Fibroblast of lung (primary cell): ENCODE data around the gene DLL1. TPM values are rescaled to one million over a fixed set of nuclear protein-coding genes. Genes with fewer than 3 reads are reported as not detected.

ENCODE experiments used
- DNase-seq, 2 donors: peaks; one replicate each; pipeline versions ENCODE4 v3.0.0 to v3.0.0-alpha.2; 2010; ENCODE audit warnings: low read depth in 2 of 2
- H2AFZ ChIP-seq: 2 replicates; pipeline ENCODE4 v1.5.1; 2012; ENCODE audit warnings: low read length, control low read depth, inconsistent platforms
- H3K27ac ChIP-seq: 2 replicates; pipeline ENCODE4 v1.5.1; 2011; ENCODE audit warnings: low read length, control low read depth; ENCODE audit not compliant: insufficient read depth
- H3K27me3 ChIP-seq: 2 replicates; pipeline ENCODE4 v1.5.1; 2011; ENCODE audit warnings: mild to moderate bottlenecking, low read length; ENCODE audit not compliant: control insufficient read depth, insufficient read depth
- H3K36me3 ChIP-seq: 2 replicates; pipeline ENCODE4 v1.5.1; 2011; ENCODE audit warnings: low read length; ENCODE audit not compliant: control insufficient read depth, insufficient read depth
- H3K4me1 ChIP-seq: 2 replicates; pipeline ENCODE4 v1.5.1; 2011; ENCODE audit warnings: low read length; ENCODE audit not compliant: control insufficient read depth, insufficient read depth; ENCODE audit errors: extremely low read depth
- H3K4me2 ChIP-seq: 2 replicates; pipeline ENCODE4 v1.5.1; 2011; ENCODE audit warnings: low read length, control low read depth; ENCODE audit not compliant: insufficient read depth; ENCODE audit errors: extremely low read depth
- H3K4me3 ChIP-seq, 4 experiments: fragments of 200-600 bp in 1 of 4; sonication (generic) in 1 of 4; replicated peaks in 1 of 4; 2 replicates each; pipeline ENCODE4 v1.5.1; 2011 to 2016; ENCODE audit warnings: low read length in 4 of 4, low read depth in 3 of 4, mild to moderate bottlenecking in 3 of 4, control low read depth in 2 of 4, inconsistent platforms in 1 of 4, mixed read lengths in 1 of 4; ENCODE audit not compliant: insufficient read depth in 1 of 4; ENCODE audit errors: control extremely low read depth in 1 of 4
- H3K79me2 ChIP-seq: 2 replicates; pipeline ENCODE4 v1.5.1; 2012; ENCODE audit warnings: mild to moderate bottlenecking, low read length, inconsistent platforms; ENCODE audit not compliant: control insufficient read depth, insufficient read depth
- H3K9ac ChIP-seq: 2 replicates; pipeline ENCODE4 v1.5.1; 2011; ENCODE audit warnings: mild to moderate bottlenecking, low read length, control low read depth; ENCODE audit not compliant: insufficient read depth
- H3K9me3 ChIP-seq: 2 replicates; pipeline ENCODE4 v1.5.1; 2012; ENCODE audit warnings: low read depth, low read length; ENCODE audit not compliant: control insufficient read depth, insufficient read depth
- H4K20me1 ChIP-seq: 2 replicates; pipeline ENCODE4 v1.5.1; 2011; ENCODE audit warnings: low read length; ENCODE audit not compliant: control insufficient read depth, insufficient read depth; ENCODE audit errors: extremely low read depth
- CTCF ChIP-seq, 2 donors: IDR thresholded peaks in 1 of 2; conservative IDR thresholded peaks in 1 of 2; 1 replicate in 1 of 2; 2 replicates in 1 of 2; pipeline ENCODE4 v1.5.1; 2011 to 2012; ENCODE audit warnings: low read length in 2 of 2, control low read depth in 1 of 2, inconsistent platforms in 1 of 2, low read depth in 1 of 2, mild to moderate bottlenecking in 1 of 2
- EZH2 ChIP-seq: IDR thresholded peaks from 2 replicates; pipeline ENCODE4 v1.5.1; 2012; ENCODE audit warnings: low read length, control low read depth, mild to moderate bottlenecking; ENCODE audit errors: missing control alignments
- polyA plus RNA-seq, 2 donors: library from polyadenylated mRNA; depleted of rRNA in 1 of 2; stranded (reverse) in 1 of 2; unstranded in 1 of 2; fragments of >200 nt; gene quantifications; 2 replicates each; pipeline ENCODE4 v1.2.1, GENCODE V29; 2011 to 2012; ENCODE audit warnings: missing spikeins in 1 of 2
- total RNA-seq: library from RNA; depleted of rRNA; stranded (reverse); fragments of >200 nt; gene quantifications from 2 replicates; pipeline ENCODE4 v1.2.1, GENCODE V29; 2014

Gene DLL1
- total and polyA plus RNA-seq, 2 donors (not counting 1 experiment from before 2014, with no cell fraction given), result 0.69 to 12.4 TPM

- H4K20me1 ChIP-seq, result no peaks in the 10 kb centered on the region
- peak in 1 of 2 donors; percentile 5 for DNase-seq
- TF ChIP-seq EZH2 (no peak), CTCF (conservative IDR thresholded peaks at IDR 0.05 in 1 of 2, IDR thresholded peaks at IDR 0.05 in 1 of 2; ENCODE audit: low read depth in 1 of 2, low read length in 2 of 2) (no peak)
- H3K27me3 ChIP-seq, result no peaks in the 10 kb centered on the region
- H3K36me3 ChIP-seq, result no peaks in the 10 kb centered on the region
- H3K4me3 ChIP-seq, result peak overlapping the region; percentile 11 to 46 (median 31)
- H3K9me3 ChIP-seq, result no peaks in the 10 kb centered on the region
- peak overlapping the region; percentile 85 for H3K4me2 ChIP-seq
- no peaks in the 10 kb centered on the region for H3K79me2 ChIP-seq
- H3K27ac ChIP-seq, result no peak overlapping the region
- H3K4me1 ChIP-seq, result peaks cover 9% of the 10 kb centered on the region
- H2AFZ ChIP-seq, result peak overlapping the region; percentile 94
- no peak overlapping the region for H3K9ac ChIP-seq
These were observed 10.2 kb downstream of the DLL1 start for GRCh38 chr6:170280689-170281045.

- H3K79me2 ChIP-seq, result no peaks in the 10 kb centered on the region
- DNase-seq, result peak in 1 of 2 donors; percentile 14
These were observed 10.7 kb downstream of the DLL1 start for GRCh38 chr6:170279977-170280688.

GRCh38 chr6:170279426-170279825, 11.5 kb downstream of the DLL1 start:
- H3K27ac ChIP-seq, result no peak overlapping the region
- no peaks in the 10 kb centered on the region for H3K9me3 ChIP-seq
- H3K4me3 ChIP-seq, result no peak overlapping the region
- DNase-seq, result no peak
- no peaks in the 10 kb centered on the region for H3K79me2 ChIP-seq
- H3K9ac ChIP-seq, result no peak overlapping the region
- H3K4me1 ChIP-seq, result peaks cover 9% of the 10 kb centered on the region
- H3K27me3 ChIP-seq, result no peaks in the 10 kb centered on the region
- H2AFZ ChIP-seq, result no peak overlapping the region
- no peak overlapping the region for H3K4me2 ChIP-seq
- no peaks in the 10 kb centered on the region for H3K36me3 ChIP-seq
- TF ChIP-seq CTCF (conservative IDR thresholded peaks at IDR 0.05 in 1 of 2, IDR thresholded peaks at IDR 0.05 in 1 of 2; ENCODE audit: low read depth in 1 of 2, low read length in 2 of 2), result no peak
- TF ChIP-seq EZH2, result no peak
- H4K20me1 ChIP-seq, result no peaks in the 10 kb centered on the region

More at GRCh38 chr6:170279977-170280688, 10.7 kb downstream of the DLL1 start:
- Histone ChIP-seq H3K9ac (peak overlapping the region; percentile 24), H3K4me2 (peak overlapping the region; percentile 85), H3K27ac (no peak overlapping the region), H3K27me3 (no peaks in the 10 kb centered on the region), H4K20me1 (no peaks in the 10 kb centered on the region), H3K4me1 (peaks cover 9% of the 10 kb centered on the region), H3K36me3 (no peaks in the 10 kb centered on the region), H3K9me3 (no peaks in the 10 kb centered on the region), H3K4me3 (peak overlapping the region; percentile 11 to 46 (median 31)), H2AFZ (peak overlapping the region; percentile 94)
- TF ChIP-seq EZH2 (no peak), CTCF (conservative IDR thresholded peaks at IDR 0.05 in 1 of 2, IDR thresholded peaks at IDR 0.05 in 1 of 2; ENCODE audit: low read depth in 1 of 2, low read length in 2 of 2) (no peak)
